Islet of Langerhans (tissue), 1 donor: ENCODE measurements around the gene ZBED1.
"Not testable (repeated sequence)": the region's sequence is repeated elsewhere in the genome, so short reads cannot be mapped to it uniquely, and the experiment has no call there.

Source experiments
- FAIRE-seq: peaks from one replicate; lab custom pipeline; 2011; peaks lifted over from hg19 to GRCh38; lab: Jason Lieb, UNC

ZBED1 gene

DNA sequence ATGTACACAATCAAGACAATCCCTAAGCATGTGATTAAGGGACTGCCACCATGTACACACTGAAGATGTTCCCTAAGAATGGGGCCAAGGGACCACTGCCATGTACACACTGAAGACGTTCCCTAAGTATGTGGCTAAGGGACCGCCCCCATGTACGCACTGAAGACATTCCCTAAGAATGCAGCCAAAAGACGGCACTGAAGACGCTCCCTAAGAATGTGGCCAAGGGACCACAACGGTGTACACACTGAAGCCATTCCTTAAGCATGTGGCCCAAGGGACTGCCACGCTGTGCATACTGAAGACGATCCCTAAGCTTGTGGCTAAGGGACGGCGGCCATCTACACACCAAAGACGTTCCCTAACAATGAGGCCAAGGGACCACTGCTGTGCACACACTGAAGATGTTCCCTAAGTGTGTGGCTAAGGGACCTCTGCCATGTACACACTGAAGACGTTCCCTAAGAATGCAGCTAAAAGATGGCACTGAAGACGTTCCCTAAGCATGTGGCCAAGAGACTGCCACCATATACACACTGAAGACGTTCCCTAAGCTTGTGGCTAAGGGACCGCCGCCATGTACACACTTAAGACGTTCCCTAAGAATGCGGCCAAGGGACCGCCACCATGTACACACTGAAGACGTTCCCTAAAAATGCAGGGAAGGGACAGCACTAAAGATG lies 26.4 kb downstream of the ZBED1 start:
- no peak for FAIRE-seq

DNA sequence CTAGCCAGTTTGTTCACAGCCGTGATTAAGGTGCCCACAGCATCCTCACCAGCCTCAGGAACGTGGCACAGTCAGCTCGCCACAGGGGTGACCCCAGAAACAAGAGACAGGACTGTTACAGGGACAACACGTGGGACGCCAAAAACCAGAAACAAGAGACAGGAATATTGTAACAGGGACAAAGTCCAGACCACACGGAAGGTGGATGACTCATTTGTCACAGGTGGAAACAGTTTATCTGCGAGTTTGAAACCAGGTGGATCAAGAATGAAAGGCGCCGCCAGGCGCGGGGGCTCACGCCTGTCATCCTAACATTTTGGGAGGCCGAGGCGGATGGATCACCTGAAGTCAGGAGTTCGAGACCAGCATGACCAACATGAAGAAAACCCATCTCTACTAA lies 27.7 kb downstream of the ZBED1 start:
- FAIRE-seq = not testable (repeated sequence)

DNA sequence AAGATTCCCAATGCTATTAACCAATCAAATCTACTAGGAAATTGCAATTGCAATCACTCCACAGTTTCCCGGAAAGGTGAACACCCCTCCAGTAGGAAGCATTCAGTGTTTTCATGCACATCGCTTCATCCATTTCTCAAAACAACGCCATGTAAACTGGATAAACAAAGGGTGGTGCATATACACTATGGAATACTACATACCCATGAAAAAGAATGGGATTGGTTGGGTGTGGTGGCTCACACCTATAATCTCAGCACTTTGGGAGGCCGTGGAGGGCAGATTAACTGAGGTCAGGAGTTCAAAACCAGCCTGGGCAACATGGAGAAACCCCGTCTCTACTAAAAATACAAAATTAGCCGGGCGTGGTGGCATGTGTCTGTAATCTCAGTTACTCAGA lies 29.1 kb downstream of the ZBED1 start:
- FAIRE-seq = no peak

DNA sequence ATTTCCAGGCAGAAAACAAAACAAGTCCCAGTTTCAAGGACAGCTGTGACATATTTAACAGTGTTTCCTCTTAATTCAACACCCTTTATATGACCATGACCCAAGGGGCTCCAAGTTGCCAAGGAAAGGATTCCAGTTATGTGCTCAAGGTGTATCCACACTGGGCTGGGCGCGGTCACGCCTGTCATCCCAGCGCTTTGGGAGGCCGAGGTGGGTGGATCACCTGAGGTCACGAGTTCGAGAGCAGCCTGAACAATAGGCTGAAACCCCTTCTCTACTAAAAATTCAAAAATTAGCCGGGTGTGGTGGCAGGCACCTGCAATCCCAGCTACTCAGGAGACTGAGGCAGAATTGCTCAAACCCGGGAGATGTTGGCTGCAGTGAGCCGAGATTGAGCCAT lies 29.6 kb downstream of the ZBED1 start:
- FAIRE-seq = not testable (repeated sequence)

DNA sequence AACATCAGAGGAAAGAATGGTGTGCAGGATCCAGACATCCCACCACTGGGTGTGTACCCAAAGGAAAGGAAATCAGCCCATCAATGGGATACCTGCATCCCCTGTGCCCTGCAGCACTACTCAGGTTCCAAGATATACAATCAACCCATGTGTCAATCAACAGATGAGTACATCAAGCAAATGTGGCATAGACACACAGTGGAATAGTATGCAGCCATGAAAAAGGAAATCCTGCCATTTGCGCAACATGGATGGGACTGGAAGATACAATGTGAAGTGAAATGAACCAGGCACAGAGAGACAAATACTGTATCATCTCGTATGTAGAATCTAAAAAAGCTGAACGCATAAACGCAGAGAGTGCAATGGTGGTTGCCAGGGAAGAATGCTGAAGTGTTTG lies 30.9 kb downstream of the ZBED1 start:
- FAIRE-seq = not testable (repeated sequence)

DNA sequence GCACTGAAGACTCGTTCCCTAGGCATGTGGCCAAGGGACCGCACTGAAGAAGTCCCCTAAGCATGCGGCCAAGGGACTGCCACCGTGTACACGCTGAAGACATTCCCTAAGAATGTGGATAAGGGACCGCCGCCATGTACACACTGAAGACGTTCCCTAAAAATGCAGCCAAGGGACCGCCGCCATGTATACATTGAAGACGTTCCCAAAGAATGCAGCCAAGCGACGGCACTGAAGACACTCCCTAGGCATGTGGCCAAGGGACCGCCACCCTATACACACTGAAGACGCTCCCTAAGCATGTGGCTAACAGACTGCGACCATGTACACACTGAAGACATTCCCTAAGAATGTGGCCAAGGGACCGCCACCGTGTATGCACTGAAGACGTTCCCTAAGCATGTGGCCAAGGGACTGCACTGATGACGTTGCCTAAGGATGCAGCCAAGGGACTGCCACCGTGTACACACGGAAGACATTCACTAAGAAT lies 31.5 kb downstream of the ZBED1 start:
- FAIRE-seq = no peak

DNA sequence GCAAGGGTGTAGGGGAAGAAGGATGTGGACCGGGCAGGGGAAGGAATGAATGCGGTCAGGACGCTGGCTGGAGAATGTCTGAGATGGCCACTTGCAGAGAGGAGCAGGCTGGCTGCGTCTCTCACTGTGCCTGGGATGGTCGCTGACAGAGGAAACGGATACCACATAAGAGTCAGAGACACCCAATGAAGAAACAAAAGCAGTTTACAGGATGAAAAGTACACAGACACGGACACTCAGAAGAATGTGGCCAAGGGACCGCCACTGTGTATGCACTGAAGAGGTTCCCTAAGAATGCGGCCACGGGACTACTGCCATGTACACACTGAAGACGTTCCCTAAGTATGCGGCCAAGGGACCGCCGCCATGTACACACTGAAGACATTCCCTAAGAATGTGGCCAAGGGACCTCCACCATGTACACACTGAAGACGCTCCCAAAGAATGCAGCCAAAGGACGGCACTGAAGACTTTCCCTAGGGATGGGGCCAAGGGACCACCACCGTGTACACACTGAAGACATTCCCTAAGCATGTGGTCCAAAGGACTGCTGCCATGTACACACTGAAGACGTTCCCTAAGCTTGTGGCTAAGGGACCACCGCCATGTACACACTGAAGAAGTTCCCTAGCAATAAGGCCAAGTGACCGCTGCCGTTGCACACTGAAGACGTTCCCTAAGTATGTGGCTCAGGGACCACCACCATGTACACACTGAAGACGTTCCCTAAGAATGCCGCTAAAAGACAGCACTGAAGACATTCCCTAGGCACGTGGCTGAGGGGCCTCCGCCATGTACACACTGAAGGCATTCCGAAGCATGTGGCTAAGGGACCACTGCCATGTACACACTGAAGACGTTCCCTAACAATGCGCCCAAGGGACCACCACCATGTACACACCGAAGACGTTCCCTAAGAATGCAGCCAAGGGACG lies 32.2 kb downstream of the ZBED1 start:
- FAIRE-seq = no peak

DNA sequence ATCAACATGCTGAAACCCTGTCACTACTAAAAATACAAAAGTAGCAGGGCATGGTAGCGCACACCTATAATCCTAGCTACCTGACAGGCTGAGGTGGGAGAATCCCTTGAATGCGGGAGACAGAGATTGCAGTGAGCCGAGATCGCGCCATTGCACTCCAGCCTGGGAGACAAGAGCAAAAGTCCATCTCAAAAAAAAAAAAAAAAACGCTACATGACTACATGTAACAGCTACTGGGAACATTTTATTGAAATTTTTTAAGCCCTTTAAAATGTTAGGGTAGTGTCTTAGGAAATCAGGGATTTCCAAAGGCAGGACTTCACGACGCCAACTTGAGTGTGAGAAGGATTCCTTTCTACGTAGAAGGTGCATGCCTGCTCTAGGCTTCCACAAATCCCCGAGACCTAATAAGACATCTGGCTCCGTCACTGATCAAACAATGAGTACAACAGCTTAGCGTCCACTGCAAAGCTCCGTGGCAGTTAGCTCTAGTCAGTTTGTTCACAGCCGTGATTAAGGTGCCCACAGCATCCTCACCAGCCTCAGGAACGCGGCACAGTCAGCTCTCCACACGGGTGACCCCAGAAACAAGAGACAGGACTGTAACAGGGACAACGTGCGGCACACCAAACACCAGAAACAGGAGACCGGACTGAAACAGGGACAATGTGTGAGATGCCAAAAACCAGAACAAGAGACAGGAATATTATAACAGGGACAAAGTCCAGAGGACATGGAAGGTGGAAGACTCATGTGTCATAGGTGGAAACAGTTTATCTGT lies 33.7 kb downstream of the ZBED1 start:
- FAIRE-seq = no peak

DNA sequence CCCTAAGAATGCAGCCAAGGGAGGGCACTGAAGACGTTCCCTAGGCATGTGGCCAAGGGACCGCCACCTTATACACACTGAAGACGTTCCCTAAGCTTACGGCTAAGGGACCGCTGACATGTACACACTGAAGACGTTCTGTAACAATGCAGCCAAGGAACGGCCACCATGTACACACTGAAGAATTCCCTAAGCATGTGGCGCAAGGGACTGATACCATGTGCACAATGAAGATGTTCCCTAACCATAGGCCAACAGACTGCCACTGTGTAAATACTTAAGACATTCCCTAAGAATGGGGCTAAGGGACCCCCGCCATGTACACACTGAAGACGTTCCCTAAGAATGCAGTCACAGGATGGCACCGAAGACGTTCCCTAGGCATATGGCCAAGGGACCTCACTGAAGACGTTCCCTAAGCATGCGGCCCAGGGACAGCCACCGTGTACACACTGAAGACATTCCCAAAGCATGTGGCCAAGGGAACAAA lies 36.1 kb downstream of the ZBED1 start:
- no peak for FAIRE-seq

DNA sequence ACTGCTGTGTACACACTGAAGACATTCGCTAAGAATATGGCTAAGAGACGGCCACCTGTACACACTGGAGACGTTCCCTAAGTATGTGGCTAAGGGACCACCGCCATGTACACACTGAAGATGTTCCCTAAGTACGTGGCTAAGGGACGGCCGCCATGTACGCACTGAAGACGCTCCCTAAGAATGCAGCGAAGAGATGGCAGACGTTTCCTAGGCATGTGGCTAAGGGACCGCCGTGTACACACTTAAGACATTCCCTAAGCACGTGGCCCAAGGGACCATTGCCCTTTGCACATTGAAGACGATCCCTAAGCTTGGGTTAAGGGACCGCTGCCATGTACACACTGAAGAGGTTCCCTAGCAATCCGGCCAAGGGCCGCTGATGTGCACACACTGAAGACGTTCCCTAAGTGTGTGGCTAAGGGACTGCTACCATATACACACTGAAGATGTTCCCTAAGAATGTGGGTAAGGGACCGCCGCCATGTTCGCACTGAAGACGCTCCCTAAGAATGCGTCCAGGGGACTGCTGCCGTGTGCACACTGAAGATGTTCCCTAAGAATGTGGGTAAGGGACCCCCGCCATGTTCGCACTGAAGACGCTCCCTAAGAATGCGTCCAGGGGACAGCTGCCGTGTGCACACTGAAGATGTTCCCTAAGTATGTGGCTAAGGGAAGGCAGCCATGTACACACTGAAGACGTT lies 36.7 kb downstream of the ZBED1 start:
- no peak for FAIRE-seq

DNA sequence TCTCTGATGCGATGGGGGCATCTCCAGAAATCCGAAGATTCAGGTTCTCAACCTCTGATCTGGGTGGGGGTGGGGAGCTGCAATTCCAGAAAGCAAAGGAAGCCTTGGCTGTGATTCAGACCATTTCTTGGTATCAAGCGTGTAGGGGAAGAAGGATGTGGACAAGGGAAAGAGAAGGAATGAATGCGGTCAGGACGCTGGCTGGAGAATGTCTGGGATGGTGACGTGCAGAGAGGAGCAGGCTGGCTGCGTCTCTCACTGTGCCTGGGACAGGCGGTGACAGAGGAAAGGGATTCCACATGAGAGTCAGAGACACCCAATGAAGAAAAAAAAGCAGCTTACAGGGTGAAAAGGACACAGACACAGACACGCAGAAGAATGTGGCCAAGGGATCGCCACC lies 37.3 kb downstream of the ZBED1 start:
- FAIRE-seq = not testable (repeated sequence)

DNA sequence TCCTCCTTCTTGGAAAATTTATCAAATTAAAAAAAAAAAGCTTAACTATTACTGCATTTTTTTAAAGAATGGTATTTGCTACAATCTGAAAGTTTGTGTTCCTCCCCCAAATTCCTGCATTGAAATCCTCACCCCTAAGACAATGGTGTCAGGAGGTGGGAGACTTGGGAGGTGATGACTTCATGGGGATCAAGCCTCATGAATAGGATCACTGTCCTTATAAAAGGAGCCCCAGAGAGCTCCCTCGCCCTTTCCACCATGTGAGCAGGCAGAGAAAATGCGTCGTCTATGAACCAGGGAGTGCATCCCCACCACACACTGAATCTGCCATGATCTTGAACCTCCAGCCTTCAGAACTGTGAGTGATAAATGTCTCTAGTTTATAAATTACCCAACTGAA lies 38.0 kb downstream of the ZBED1 start:
- FAIRE-seq = no peak

DNA sequence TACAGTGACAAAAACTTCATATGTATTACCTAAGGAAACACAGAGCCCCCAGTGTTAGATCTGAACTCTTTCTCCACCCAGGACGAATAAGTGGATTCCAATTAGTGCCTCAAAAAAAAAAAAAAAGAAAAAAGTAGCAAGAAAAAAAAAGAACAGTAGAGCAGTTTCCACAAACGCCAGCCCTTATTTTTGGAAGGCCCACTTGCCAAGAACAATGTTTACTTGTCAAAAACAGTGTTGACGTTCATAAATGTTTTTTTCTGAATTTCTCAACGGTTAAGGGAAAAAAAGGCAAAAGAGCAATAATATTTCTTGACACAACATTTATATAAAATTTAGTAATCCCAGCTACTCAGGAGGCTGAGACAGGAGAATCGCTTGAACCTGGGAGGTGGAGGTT lies 38.7 kb downstream of the ZBED1 start:
- FAIRE-seq = no peak

DNA sequence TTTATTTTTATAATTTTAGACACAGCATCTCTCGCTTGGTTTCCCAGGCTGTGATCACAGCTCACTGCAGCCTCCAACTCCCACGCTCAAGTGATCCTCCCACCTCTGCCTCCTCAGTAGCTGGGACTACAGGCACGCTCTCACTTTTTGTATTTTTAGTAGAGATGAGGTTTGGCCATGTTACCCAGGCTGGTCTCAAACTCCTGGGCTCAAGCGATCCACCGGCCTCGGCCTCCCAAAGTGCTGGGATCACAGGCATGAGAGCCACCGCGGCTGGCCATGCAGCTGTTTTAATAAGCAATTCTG lies 39.1 kb downstream of the ZBED1 start:
- no peak for FAIRE-seq

DNA sequence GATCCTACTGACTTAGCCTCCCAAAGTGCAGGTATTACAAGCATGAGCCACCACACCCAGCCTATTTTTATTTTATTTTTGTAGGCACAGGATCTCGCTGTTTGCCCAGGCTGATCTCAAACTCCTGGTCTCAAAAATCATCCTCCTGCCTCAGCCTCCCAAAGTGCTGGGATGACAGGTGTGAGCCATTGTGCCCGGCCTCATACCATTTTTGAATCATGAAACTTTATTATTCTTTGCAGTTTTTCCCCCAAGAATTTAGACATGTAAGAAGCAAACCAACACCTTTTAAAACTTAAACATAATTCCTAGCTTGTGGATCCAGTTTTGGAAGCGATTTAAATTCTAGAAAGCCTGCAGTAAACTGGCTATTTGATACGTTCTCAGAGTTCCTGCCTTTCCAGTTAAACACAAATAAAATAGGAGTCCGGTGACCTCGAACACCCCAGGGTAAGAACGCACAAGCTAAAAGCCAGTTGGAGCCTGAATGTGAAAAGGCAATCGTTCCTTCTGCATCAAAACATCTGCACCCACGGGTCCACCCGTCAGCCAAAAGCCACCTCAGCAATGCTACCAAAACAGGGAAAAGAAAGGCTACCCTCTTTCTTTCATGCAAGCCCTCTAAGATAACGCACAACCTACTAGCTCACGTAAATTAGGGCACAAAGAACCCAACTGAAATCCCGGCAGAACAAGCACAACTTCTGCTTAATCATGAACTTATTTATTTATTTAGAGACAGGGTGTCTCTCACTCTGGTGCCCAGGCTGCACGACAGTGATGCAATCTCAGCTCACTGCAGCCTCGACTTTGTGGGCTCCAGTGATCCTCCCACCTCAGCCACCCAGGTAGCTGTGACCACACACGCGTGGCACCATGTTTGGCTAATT lies 39.7 kb downstream of the ZBED1 start:
- not testable (repeated sequence) for FAIRE-seq

DNA sequence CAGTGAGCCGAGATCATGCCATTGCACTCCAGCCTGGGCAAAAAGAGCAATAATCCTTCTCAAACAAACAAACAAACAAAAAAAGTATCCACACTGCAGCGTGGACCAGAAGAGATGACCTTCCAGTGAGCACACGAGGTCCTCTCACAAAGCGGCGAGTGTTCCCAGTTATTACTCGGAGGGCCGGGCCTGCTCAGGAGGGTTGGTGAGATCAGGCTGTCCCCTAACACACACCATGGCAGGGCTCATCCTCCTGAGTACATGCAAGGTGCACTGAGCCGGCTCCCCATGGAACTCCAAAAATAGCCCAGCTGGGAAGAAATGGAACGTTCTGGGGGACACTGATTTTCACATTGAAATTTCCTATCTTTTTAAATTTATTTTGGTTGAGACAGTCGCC lies 40.7 kb downstream of the ZBED1 start:
- not testable (repeated sequence) for FAIRE-seq

DNA sequence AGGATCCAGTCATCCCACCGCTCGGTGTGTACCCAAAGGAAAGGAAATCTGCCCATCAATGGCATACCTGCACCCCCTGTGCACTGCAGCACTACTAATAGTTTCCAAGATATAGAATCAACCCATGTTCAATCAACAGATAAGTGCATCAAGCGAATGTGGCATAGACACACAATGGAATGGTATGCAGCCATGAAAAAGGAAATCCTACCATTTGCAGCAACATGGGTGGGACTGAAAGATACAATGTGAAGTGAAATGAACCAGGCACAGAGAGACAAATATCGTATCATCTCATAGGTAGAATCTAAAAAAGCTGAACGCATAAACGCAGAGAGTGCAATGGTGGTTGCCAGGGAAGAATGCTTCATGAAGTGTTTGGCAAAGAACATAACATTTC lies 42.5 kb downstream of the ZBED1 start:
- FAIRE-seq = no peak

DNA sequence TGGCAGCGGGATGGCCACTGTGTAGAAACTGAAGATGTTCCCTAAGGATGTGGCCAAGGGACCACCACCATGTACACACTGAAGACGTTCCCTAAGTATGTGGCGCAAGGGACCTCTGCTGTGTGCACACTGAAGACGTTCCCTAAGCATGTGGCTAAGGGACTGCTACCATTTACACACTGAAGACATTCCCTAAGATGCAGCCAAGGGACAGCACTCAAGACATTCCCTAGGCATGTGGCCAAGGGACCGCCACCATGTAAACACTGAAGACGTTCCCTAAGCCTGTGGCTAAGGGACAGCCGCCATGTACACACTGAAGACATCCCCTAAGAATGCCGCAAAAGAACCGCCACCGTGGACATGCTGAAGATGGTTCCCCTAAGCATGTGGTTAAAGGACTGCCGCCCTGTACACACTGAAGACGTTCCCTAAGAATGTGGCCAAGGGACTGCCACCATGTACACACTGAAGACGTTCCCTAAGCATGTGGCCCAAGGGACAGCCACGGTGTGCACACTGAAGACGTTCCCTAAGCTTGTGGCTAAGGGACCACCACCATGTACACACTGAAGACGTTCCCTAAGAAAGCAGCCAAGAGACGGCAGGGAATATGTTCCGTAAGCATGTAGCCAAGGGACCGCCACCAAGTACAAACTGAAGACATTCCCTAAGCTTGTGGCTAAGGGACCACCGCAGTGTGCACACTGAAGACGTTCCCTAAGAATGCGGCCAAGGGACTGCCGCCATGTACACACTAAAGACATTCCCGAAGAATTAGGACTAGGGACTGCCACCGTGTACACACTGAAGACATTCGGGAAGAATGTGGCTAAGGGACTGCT lies 43.3 kb downstream of the ZBED1 start:
- FAIRE-seq = no peak

DNA sequence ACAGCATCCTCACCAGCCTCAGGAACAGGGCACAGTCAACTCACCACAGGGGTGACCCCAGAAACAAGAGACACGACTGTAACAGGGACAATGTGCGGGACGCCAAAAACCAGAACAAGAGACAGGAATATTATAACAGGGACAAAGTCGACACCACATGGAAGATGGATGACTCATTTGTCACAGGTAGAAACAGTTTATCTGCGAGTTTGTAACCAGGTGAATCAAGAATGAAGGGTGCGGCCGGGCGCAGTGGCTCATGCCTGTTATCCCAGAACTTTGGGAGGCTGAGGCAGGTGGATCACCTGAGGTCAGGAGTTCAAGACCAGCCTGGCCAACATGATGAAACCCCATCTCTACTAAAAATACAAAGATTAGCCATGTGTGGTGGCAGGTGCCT lies 44.7 kb downstream of the ZBED1 start:
- not testable (repeated sequence) for FAIRE-seq

DNA sequence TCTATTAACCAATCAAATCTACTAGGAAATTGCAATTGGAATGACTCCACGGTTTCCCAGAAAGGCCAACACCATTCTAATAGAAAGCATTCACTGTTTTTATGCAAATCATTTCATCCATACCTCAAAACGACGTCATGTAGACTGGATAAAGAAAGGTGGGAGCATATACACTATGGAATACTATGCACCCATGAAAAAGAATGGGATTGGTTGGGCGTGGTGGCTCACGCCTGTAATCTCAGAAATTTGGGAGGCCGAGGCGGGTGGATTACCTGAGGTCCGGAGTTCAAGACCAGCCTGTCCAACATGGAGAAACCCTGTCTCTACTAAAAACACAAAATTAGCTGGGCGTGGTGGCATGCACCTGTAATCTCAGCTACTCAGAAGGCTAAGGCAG lies 46.2 kb downstream of the ZBED1 start:
- FAIRE-seq = not testable (repeated sequence)
